Endothelial cell (in vitro differentiated cells): Measurements from ENCODE around the gene SMYD2. TPM values are rescaled to one million over a fixed set of nuclear protein-coding genes. Genes with fewer than 3 reads are reported as not detected.

ENCODE experiments used
- DNase-seq: peaks from one replicate; pipeline ENCODE4 v3.0.0; 2021; ENCODE audit warnings: low spot score
- H3K27ac Mint-ChIP-seq: one replicate; pipeline ENCODE4 v1.8.0; 2021; ENCODE audit warnings: mixed read lengths, inconsistent platforms; ENCODE audit not compliant: unreplicated experiment
- H3K27me3 Mint-ChIP-seq: one replicate; pipeline ENCODE4 v1.8.0; 2021; ENCODE audit warnings: mild to moderate bottlenecking, moderate library complexity, mixed read lengths, inconsistent platforms; ENCODE audit not compliant: unreplicated experiment
- H3K36me3 Mint-ChIP-seq: one replicate; pipeline ENCODE4 v1.8.0; 2021; ENCODE audit warnings: mild to moderate bottlenecking, low read depth, mixed read lengths, inconsistent platforms; ENCODE audit not compliant: unreplicated experiment
- H3K4me1 Mint-ChIP-seq: one replicate; pipeline ENCODE4 v1.8.0; 2021; ENCODE audit warnings: mild to moderate bottlenecking, mixed read lengths, inconsistent platforms; ENCODE audit not compliant: unreplicated experiment
- H3K4me3 Mint-ChIP-seq: one replicate; pipeline ENCODE4 v1.8.0; 2021; ENCODE audit warnings: mild to moderate bottlenecking, mixed read lengths, inconsistent platforms; ENCODE audit not compliant: unreplicated experiment
- H3K9me3 Mint-ChIP-seq: one replicate; pipeline ENCODE4 v1.8.0; 2021; ENCODE audit warnings: mixed read lengths, inconsistent platforms; ENCODE audit not compliant: unreplicated experiment
- total RNA-seq: library from RNA; stranded (reverse); fragmentation: NEBNext Ultra II Directional; extraction: Animal tissue kit (Norgen Biotek cat#: 25700); gene quantifications from one replicate; pipeline ENCODE4 v1.2.1, GENCODE V29; 2021; ENCODE audit not compliant: unreplicated experiment
- TF ChIP-seq, protein P1 (sequence below): fragments of 200-600 bp; sonication (generic); IDR thresholded peaks from one replicate; pipeline ENCODE4 v1.5.0; 2021; ENCODE audit warnings: antibody characterized with exemption; ENCODE audit not compliant: unreplicated experiment

The SMYD2 gene
- total RNA-seq, 1 donor from 2014 or later: 44.1 TPM

DNA sequence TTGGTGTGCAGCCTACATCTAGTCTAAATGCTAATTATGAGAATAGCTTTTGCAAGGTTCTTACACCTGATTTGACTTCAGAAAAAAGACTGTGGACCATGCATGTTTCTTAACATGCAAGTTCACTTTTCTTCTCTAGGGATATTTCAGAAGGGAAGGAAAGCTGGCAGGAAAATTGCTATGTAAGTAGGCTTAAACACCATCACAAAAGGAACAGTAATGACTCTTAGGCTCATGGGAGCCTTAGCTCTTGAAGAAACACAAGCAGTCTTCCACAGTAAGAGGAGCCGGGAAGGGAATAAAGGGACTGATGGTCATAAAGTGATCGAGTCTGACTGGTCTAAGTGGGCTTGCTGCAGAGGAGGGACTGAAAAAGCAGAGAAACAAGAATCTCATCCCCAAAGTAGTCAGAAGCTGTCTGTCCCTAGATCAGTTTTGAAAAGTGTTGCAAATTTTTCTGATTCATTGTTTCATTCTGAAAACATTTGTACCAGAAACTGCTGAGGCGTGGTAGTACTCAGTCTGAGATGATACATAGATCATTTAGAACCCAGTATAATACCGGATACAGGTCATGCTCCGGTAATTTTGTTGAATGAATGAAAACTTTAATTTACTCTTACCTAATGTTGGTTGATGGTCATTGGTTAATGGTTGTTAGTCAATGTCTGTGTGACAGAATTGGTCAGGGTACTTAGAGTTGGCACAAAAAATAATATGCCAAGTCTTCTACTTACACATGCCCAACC is 40.9 kb downstream of the SMYD2 start:
- DNase-seq: no peak
- Mint-ChIP-seq H3K27me3 (no peaks in the 10 kb centered on the region), H3K4me3 (no peak overlapping the region), H3K9me3 (no peaks in the 10 kb centered on the region), H3K36me3 (peaks cover 17% of the 10 kb centered on the region), H3K4me1 (peaks cover 19% of the 10 kb centered on the region), H3K27ac (no peak overlapping the region)
- TF ChIP-seq, protein P1, sequence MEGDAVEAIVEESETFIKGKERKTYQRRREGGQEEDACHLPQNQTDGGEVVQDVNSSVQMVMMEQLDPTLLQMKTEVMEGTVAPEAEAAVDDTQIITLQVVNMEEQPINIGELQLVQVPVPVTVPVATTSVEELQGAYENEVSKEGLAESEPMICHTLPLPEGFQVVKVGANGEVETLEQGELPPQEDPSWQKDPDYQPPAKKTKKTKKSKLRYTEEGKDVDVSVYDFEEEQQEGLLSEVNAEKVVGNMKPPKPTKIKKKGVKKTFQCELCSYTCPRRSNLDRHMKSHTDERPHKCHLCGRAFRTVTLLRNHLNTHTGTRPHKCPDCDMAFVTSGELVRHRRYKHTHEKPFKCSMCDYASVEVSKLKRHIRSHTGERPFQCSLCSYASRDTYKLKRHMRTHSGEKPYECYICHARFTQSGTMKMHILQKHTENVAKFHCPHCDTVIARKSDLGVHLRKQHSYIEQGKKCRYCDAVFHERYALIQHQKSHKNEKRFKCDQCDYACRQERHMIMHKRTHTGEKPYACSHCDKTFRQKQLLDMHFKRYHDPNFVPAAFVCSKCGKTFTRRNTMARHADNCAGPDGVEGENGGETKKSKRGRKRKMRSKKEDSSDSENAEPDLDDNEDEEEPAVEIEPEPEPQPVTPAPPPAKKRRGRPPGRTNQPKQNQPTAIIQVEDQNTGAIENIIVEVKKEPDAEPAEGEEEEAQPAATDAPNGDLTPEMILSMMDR: no peak

DNA sequence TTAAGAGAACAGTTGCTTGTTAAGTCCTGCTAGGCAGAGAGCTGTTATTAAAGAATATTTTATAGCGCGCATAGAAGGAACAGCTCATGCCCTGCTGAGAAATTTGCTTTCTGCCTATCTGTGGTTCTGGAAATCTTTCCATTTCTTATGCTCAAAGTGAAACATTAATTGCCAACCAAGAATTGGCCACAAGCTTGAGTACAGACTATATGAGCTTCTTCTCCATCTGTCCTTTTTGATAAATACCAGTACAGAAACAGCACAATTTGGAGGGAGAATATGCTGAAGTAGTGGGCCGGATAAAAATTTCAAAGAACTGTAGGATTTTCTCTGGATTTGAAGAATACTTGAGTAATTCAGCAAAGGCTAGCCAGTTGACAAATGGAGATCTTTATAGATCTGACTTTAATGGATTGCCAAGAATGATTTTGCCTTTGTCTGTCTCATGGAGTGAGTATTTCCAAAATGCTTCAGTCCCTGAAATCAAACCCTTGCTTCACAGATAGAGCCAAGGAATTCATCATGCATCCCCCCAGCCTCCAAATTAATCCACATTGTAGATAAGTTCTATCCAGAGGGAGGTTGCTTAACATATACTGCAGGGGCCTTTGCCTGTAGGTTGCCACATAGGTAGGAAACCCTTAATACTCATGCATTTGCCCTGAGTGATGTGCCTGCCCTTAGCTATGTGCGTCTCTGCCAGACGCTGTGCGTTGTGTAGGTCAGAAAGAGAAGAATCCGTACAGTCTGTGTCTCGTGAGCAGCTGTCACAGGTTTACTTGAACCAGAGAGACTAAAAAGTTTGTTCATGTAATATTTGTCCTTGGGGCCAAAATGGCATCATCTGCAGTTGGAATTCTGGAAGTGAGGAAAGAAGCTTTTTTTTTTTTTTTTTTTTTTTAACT is 44.2 kb downstream of the SMYD2 start:
- no peaks in the 10 kb centered on the region for H3K27me3 Mint-ChIP-seq
- no peak for DNase-seq
- peaks cover under 1% of the 10 kb centered on the region for H3K4me1 Mint-ChIP-seq
- no peak overlapping the region for H3K27ac Mint-ChIP-seq
- TF ChIP-seq, protein P1: no peak
- H3K4me3 Mint-ChIP-seq: no peak overlapping the region
- H3K9me3 Mint-ChIP-seq: no peaks in the 10 kb centered on the region
- peaks cover 12% of the 10 kb centered on the region for H3K36me3 Mint-ChIP-seq

DNA sequence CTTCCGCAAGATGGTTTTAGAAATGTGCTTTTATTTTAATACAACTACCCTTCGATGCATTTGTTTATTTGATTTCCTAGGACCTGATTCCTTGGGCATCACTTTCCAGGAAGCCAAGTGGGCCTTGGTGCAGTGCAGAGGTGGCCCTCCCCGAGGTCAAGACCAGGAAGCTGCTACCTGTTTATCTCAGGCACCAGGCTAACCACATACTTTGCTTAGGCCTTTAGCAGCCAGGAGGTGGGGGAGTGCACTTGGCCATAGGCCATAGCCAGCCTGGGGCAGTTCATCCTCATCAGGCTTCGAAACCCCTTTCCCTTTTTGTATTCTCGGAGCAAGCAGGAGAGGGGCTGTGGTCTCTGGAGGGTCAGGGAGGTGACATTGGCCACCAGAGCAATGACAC is 45.4 kb downstream of the SMYD2 start:
- Mint-ChIP-seq H3K27me3 (no peaks in the 10 kb centered on the region), H3K27ac (no peak overlapping the region), H3K9me3 (no peaks in the 10 kb centered on the region), H3K36me3 (peaks cover 11% of the 10 kb centered on the region), H3K4me3 (no peak overlapping the region), H3K4me1 (no peaks in the 10 kb centered on the region)
- TF ChIP-seq, protein P1: no peak
- no peak for DNase-seq

DNA sequence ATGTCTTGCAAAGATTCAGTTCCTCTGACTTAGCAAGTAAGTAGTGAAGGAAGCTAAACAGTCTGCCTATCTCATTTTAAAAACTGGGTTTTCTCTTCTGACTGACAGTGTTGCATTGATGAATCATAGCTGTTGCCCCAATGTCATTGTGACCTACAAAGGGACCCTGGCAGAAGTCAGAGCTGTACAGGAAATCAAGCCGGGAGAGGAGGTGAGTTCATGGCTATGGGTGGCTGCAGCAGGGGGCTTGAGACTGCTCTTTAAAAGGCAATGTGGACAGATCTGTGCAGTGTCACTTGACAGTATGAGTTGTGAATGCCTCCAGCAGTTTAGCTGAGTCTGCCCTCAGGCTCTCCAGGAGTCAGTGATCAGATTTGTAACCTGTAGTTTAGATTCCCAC is 46.6 kb downstream of the SMYD2 start:
- Mint-ChIP-seq H3K4me3 (no peak overlapping the region), H3K27me3 (no peaks in the 10 kb centered on the region), H3K27ac (no peak overlapping the region), H3K4me1 (peaks cover 4% of the 10 kb centered on the region), H3K36me3 (peaks cover 6% of the 10 kb centered on the region), H3K9me3 (no peaks in the 10 kb centered on the region)
- DNase-seq: no peak
- TF ChIP-seq, protein P1: no peak
